ENCODE results near the gene ANXA4.
A peak's percentile ranks its signal among the peaks of the same experiment; 100 is the strongest.

Gene ANXA4

GRCh38 chr2:69833752-69834151 is 91.8 kb downstream of the ANXA4 start:
- Histone ChIP-seq H3K36me3 (ENCODE audit: control insufficient read depth, insufficient read depth, low read length) (peaks cover 20% of the 10 kb centered on the region; the same call in 1 of the 2 replicates), H3K4me3 (ENCODE audit: low read depth, low read length) (no peak overlapping the region), H3K27ac (ENCODE audit: low read depth, low read length) (no peak overlapping the region), H3K27me3 (ENCODE audit: control insufficient read depth, insufficient read depth, low read length) (no peaks in the 10 kb centered on the region), H3K9ac (ENCODE audit: low read length) (no peak overlapping the region), H3K4me1 (ENCODE audit: control insufficient read depth, insufficient read depth, low read length) (peaks cover under 1% of the 10 kb centered on the region), H3K9me3 (ENCODE audit: control insufficient read depth, insufficient read depth, low read depth, low read length) (no peaks in the 10 kb centered on the region)

GRCh38 chr2:69835666-69836065 is 93.7 kb downstream of the ANXA4 start:
- no peaks in the 10 kb centered on the region for H3K9me3 ChIP-seq (ENCODE audit: control insufficient read depth, insufficient read depth, low read depth, low read length)
- H3K4me1 ChIP-seq (ENCODE audit: control insufficient read depth, insufficient read depth, low read length) = no peaks in the 10 kb centered on the region; the same call in 1 of the 2 replicates
- H3K27ac ChIP-seq (ENCODE audit: low read depth, low read length) = no peak overlapping the region
- no peak overlapping the region for H3K9ac ChIP-seq (ENCODE audit: low read length)
- peaks cover 37% of the 10 kb centered on the region for H3K36me3 ChIP-seq (ENCODE audit: control insufficient read depth, insufficient read depth, low read length)
- H3K4me3 ChIP-seq (ENCODE audit: low read depth, low read length) = no peak overlapping the region
- H3K27me3 ChIP-seq (ENCODE audit: control insufficient read depth, insufficient read depth, low read length) = no peaks in the 10 kb centered on the region

- Histone ChIP-seq H3K9ac (ENCODE audit: low read length) (no peak overlapping the region), H3K4me3 (ENCODE audit: low read depth, low read length) (no peak overlapping the region), H3K36me3 (ENCODE audit: control insufficient read depth, insufficient read depth, low read length) (peaks cover 40% of the 10 kb centered on the region), H3K9me3 (ENCODE audit: control insufficient read depth, insufficient read depth, low read depth, low read length) (no peaks in the 10 kb centered on the region), H3K27me3 (ENCODE audit: control insufficient read depth, insufficient read depth, low read length) (no peaks in the 10 kb centered on the region), H3K4me1 (ENCODE audit: control insufficient read depth, insufficient read depth, low read length) (no peaks in the 10 kb centered on the region), H3K27ac (ENCODE audit: low read depth, low read length) (no peak overlapping the region)
Measured at GRCh38 chr2:69836316-69836715, 94.4 kb downstream of the ANXA4 start.

GRCh38 chr2:69837533-69837932 is 95.6 kb downstream of the ANXA4 start:
- peaks cover 33% of the 10 kb centered on the region for H3K36me3 ChIP-seq (ENCODE audit: control insufficient read depth, insufficient read depth, low read length)
- H3K9me3 ChIP-seq (ENCODE audit: control insufficient read depth, insufficient read depth, low read depth, low read length) = no peaks in the 10 kb centered on the region
- H3K27me3 ChIP-seq (ENCODE audit: control insufficient read depth, insufficient read depth, low read length) = no peaks in the 10 kb centered on the region
- H3K4me3 ChIP-seq (ENCODE audit: low read depth, low read length) = no peak overlapping the region
- H3K4me1 ChIP-seq (ENCODE audit: control insufficient read depth, insufficient read depth, low read length) = no peaks in the 10 kb centered on the region
- no peak overlapping the region for H3K9ac ChIP-seq (ENCODE audit: low read length)
- no peak overlapping the region for H3K27ac ChIP-seq (ENCODE audit: low read depth, low read length)

- no peaks in the 10 kb centered on the region for H3K9me3 ChIP-seq (ENCODE audit: control insufficient read depth, insufficient read depth, low read depth, low read length)
- H3K27ac ChIP-seq (ENCODE audit: low read depth, low read length) = no peak overlapping the region
- H3K4me1 ChIP-seq (ENCODE audit: control insufficient read depth, insufficient read depth, low read length) = no peaks in the 10 kb centered on the region
- no peaks in the 10 kb centered on the region for H3K27me3 ChIP-seq (ENCODE audit: control insufficient read depth, insufficient read depth, low read length)
- H3K4me3 ChIP-seq (ENCODE audit: low read depth, low read length) = no peak overlapping the region
- no peak overlapping the region for H3K9ac ChIP-seq (ENCODE audit: low read length)
- H3K36me3 ChIP-seq (ENCODE audit: control insufficient read depth, insufficient read depth, low read length) = peaks cover 73% of the 10 kb centered on the region
Measured at GRCh38 chr2:69843993-69844392, 102.1 kb downstream of the ANXA4 start.

GRCh38 chr2:69844560-69844959 is 102.6 kb downstream of the ANXA4 start:
- Histone ChIP-seq H3K27ac (ENCODE audit: low read depth, low read length) (no peak overlapping the region), H3K9me3 (ENCODE audit: control insufficient read depth, insufficient read depth, low read depth, low read length) (no peaks in the 10 kb centered on the region), H3K27me3 (ENCODE audit: control insufficient read depth, insufficient read depth, low read length) (no peaks in the 10 kb centered on the region), H3K36me3 (ENCODE audit: control insufficient read depth, insufficient read depth, low read length) (peaks cover 71% of the 10 kb centered on the region), H3K9ac (ENCODE audit: low read length) (no peak overlapping the region), H3K4me3 (ENCODE audit: low read depth, low read length) (no peak overlapping the region), H3K4me1 (ENCODE audit: control insufficient read depth, insufficient read depth, low read length) (no peaks in the 10 kb centered on the region)

GRCh38 chr2:69846182-69847067 is 104.5 kb downstream of the ANXA4 start:
- Histone ChIP-seq H3K9ac (ENCODE audit: low read length) (no peak overlapping the region), H3K4me3 (ENCODE audit: low read depth, low read length) (no peak overlapping the region), H3K9me3 (ENCODE audit: control insufficient read depth, insufficient read depth, low read depth, low read length) (no peaks in the 10 kb centered on the region), H3K27ac (ENCODE audit: low read depth, low read length) (no peak overlapping the region), H3K4me1 (ENCODE audit: control insufficient read depth, insufficient read depth, low read length) (no peaks in the 10 kb centered on the region), H3K27me3 (ENCODE audit: control insufficient read depth, insufficient read depth, low read length) (no peaks in the 10 kb centered on the region), H3K36me3 (ENCODE audit: control insufficient read depth, insufficient read depth, low read length) (peaks cover 71% of the 10 kb centered on the region)

- Histone ChIP-seq H3K27ac (ENCODE audit: low read depth, low read length) (no peak overlapping the region), H3K9me3 (ENCODE audit: control insufficient read depth, insufficient read depth, low read depth, low read length) (no peaks in the 10 kb centered on the region), H3K27me3 (ENCODE audit: control insufficient read depth, insufficient read depth, low read length) (no peaks in the 10 kb centered on the region), H3K4me3 (ENCODE audit: low read depth, low read length) (no peak overlapping the region), H3K9ac (ENCODE audit: low read length) (no peak overlapping the region), H3K4me1 (ENCODE audit: control insufficient read depth, insufficient read depth, low read length) (no peaks in the 10 kb centered on the region), H3K36me3 (ENCODE audit: control insufficient read depth, insufficient read depth, low read length) (peaks cover 74% of the 10 kb centered on the region)
Measured at GRCh38 chr2:69847068-69847828, 105.3 kb downstream of the ANXA4 start.

GRCh38 chr2:69848186-69848790 is 106.4 kb downstream of the ANXA4 start:
- Histone ChIP-seq H3K9me3 (ENCODE audit: control insufficient read depth, insufficient read depth, low read depth, low read length) (no peaks in the 10 kb centered on the region), H3K4me3 (ENCODE audit: low read depth, low read length) (no peak overlapping the region), H3K9ac (ENCODE audit: low read length) (no peak overlapping the region), H3K4me1 (ENCODE audit: control insufficient read depth, insufficient read depth, low read length) (no peaks in the 10 kb centered on the region), H3K27ac (ENCODE audit: low read depth, low read length) (0 out of 2 replicates have a peak overlapping the region, but pooled peaks have one; percentile 7), H3K27me3 (ENCODE audit: control insufficient read depth, insufficient read depth, low read length) (no peaks in the 10 kb centered on the region), H3K36me3 (ENCODE audit: control insufficient read depth, insufficient read depth, low read length) (peaks cover 80% of the 10 kb centered on the region)

- H3K4me3 ChIP-seq (ENCODE audit: low read depth, low read length) = no peak overlapping the region
Measured at GRCh38 chr2:69858261-69858660, 116.3 kb downstream of the ANXA4 start.

GRCh38 chr2:69863298-69863697 is 121.4 kb downstream of the ANXA4 start:
- no peak overlapping the region for H3K27ac ChIP-seq (ENCODE audit: low read depth, low read length)
- H3K27me3 ChIP-seq (ENCODE audit: control insufficient read depth, insufficient read depth, low read length) = no peaks in the 10 kb centered on the region
- H3K36me3 ChIP-seq (ENCODE audit: control insufficient read depth, insufficient read depth, low read length) = peaks cover 60% of the 10 kb centered on the region
- no peak overlapping the region for H3K9ac ChIP-seq (ENCODE audit: low read length)
- H3K4me1 ChIP-seq (ENCODE audit: control insufficient read depth, insufficient read depth, low read length) = no peaks in the 10 kb centered on the region
- H3K4me3 ChIP-seq (ENCODE audit: low read depth, low read length) = no peak overlapping the region
- no peaks in the 10 kb centered on the region for H3K9me3 ChIP-seq (ENCODE audit: control insufficient read depth, insufficient read depth, low read depth, low read length)

More at GRCh38 chr2:69858261-69858660, 116.3 kb downstream of the ANXA4 start:
- Histone ChIP-seq H3K27ac (ENCODE audit: low read depth, low read length) (no peak overlapping the region), H3K9ac (ENCODE audit: low read length) (no peak overlapping the region), H3K27me3 (ENCODE audit: control insufficient read depth, insufficient read depth, low read length) (no peaks in the 10 kb centered on the region), H3K4me1 (ENCODE audit: control insufficient read depth, insufficient read depth, low read length) (no peaks in the 10 kb centered on the region), H3K9me3 (ENCODE audit: control insufficient read depth, insufficient read depth, low read depth, low read length) (no peaks in the 10 kb centered on the region), H3K36me3 (ENCODE audit: control insufficient read depth, insufficient read depth, low read length) (peaks cover 39% of the 10 kb centered on the region)
